Activated T-cell treated with anti-CD3 and anti-CD28 coated beads for 1 hour (primary cell): ENCODE measurements around the gene KCNK7.

Experiments
- DNase-seq: peaks from one replicate; pipeline ENCODE4 v3.0.0-alpha.2; 2020; ENCODE audit warnings: low read depth

Gene KCNK7

DNA sequence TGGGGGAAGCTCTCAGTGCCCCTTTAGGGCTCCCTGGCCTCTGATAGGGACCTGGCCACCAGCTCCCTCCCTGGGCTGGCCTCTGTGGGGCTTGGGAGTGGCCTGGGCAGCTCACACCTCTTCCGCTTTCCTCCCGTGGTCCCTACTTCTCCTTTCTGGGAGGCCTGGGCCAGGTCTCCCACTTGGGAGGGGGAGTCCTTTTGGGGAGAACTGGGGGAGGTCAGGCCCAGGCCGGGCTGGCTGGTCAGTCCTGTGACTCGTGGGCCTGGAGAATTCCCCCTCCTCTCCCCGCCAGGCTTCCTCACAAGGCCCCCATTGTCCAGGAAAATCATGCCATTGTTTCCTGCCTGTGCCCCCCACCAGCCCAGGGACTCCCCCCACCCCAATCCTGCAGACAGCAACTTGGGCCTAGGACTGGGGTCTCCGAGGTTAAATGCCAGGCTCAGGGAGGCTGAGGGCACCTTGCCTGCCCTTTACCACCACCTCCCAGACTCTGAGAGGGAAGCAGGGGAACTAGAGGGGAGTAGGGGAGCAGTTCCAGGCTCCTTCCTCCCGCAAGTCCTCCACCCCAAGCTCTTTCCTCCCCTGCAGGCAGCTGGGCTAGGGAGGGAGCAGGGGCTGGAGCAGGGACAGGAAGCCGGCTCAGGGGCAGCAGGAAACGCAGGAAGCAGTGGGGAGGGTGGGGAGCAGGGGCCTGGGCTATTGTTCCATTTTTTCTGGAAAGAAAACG, 15.6 kb upstream of the KCNK7 start:
- no peak for DNase-seq

DNA sequence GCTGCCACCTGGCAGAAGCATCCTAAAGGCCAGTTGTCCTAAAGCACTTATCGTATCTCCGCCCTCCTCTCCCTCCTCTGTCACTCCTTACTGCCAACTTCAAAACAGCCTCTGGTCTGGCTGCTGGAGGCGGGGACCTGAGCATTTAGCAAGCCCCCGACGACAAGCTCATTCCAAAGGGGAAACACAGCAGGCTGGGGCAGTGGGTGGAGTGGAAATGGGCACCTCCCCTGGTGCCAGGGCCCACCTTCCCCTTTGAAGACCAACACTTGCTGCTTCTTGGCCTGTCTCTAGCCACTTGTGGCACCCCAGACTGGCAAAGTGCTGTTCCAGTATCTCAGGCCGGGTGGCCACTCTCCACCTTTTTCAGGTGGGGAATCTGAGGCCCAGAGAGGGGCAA, 14.8 kb upstream of the KCNK7 start:
- no peak for DNase-seq

DNA sequence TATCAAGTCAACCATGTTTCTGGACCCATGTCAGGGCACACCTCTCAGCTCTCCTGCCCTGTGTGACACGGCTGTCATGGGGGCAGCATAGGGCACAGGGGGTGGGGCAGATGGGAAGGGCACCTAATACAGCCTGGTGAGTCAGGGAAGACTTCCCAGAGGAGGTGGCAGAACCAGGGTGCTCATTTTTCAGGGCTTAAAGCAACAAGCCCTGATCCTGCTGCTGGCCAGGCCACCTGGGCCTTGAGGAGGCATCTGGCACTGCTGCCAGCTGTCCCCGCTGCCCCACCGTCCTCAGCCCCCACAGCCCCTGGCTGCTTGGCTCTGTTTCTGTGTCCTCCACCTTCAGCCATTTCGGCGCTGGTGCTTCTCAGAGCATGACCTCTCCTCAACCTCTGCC, 14.1 kb upstream of the KCNK7 start:
- DNase-seq = no peak

DNA sequence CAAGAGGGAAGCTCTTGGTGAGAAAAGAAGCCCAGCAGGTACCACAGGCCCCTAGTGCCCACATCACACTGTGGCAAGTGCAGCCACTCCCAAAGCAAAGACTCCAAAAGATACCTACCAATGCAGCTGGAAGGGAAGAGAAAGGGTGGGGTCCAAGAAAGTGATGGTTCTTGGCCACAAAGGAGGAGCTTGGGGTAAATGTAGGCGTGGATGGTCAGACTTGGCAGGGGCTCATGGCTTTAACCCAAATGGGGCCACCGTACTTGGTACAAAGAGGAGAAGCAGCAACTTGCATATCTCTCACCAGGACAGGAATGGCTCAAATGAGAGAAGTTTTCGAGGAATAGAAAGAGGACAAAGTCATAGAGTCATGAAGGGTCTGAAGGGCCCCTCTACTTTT, 13.6 kb upstream of the KCNK7 start:
- no peak for DNase-seq

DNA sequence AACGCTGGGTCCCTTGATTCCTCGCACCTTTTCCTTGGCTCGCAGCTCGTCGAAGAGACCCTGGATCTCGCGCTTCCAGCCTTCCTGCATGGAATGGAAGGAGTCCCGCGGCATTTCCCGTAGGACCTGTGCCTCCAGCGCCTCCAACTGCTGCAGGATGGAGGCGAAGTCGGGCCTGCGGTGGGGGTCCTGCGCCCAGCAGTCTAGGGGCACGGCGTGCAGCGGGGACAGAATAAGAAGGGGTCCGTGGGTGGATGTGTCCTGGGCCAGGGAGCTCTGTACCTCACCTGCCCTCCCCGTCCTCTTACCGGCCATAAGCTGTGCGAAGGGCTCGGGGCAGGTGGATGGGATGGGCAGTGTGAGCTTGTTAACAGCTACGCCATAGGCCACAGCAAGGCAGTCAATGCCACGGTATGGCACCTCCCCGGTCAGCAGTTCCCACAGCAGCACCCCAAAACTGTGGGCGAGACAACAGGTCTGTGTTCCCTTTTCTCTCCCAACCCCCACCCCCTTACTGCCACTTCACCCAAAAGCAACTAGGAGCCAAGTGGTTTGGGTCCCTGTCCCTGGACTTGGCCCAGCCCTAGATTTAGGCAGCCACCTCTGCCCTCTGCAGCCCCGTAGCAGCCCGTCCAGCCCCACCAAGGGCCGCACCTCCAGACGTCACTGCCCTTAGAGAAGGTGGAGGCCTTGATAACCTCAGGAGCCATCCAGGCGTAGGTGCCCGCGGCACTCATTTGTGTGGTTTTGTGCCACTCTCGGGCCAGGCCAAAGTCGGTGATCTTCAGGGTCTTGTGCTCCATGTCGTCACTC, 12.2 kb upstream of the KCNK7 start:
- no peak for DNase-seq

DNA sequence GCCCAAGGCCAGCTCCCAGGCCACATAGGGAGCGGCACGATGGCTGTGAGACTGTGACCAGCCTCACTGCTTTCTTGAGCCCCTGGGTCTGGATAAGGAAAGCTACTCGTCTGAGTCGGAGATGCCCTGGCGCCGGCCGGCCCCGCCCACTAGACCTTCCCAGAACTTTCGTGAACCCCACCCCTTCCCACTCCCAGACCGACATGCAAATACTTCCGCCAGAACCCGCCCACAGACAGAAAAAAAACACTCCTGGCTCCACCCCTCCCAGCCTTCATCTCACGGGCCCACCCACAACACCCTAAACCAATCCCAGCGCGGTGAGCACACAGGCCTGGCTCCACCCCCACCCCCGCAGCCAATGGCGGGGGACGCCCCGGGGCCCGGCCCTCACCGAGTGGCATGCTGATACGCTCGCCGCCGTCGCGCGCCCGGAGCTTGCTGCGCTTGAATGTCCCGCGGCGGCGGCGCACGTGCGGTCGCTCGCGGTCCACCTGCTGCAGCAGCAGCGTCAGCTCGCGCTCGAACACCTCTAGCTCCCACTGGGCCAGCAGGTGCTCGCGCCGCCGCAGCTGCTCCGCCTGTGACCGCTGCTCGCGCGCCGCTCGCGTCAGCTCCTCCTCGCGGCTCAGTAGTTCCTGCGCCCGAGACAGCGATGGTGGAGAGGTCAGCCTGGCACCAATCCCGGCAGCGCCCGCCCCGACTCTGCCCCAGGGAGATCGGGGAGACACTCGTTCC, 11.4 kb upstream of the KCNK7 start:
- DNase-seq = no peak

DNA sequence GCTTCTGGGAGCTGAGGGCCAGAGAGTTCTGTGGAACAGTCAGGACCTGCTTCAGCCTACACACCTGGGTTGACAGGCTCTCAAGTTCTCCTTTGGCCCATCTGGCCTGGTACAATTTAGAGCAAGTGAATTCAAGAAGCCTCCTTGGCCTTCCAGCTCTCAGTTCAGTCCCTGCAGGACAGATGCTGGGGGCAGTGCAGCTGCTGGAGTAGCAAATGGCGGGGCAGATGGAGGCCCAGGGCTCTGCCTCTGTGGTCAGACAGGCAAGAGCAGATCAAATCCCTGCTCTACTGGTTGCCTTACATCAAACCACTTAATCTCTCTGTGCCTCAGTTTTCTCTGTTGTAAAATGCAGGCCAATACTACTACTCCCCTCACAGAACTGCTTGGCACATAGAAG, 8.7 kb upstream of the KCNK7 start:
- DNase-seq = no peak

DNA sequence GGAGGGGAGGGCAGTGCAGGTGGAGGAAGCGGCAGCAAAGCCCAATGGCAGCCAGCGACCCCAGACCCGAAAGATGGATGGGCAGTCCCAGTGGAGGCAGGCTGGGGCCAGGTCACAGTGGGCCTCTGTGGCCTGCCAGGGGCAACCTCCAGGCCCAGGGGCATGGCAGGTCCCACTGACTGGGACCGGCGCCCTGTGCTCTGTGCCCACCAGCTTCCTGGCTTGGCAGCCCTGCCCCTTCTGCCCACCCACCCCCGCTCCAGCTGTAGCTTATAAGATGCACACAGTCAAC, 4.3 kb upstream of the KCNK7 start:
- DNase-seq = no peak

DNA sequence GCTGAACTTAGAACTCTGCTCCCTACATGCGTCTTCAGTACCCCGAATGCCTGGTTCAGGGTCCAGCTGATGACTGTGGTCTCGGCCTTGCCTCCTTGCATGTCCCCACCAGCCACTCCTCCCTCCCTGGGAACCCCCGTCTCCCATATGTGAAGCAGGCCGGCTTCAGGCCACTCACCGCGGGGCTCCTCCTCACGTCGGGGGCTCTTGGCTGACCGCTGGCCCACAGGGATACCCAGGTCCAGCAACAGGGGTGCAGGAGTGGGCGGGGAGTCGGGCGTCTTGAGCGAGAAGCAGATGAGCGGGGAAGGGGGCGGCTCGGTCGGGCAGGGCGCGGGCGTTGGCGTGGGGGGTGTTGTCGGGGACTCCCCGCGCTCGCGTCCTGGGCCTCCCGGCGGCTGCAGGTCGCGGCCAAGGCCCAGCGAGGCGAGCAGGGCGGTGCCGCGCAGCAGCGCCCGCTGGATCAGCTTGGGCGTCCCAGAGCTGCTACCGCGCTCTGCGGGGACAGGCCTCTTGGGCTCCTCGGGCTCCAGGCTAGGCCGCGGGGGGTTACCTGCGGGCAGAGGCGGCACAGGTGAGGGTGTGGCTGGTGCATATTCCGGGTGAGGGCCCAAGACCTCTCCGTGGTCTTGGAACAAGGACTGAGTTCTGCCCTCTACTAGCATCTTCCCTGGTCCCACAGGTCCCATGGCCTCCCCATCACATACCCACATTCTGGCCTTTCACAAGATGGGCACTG, 3.8 kb upstream of the KCNK7 start:
- no peak for DNase-seq

DNA sequence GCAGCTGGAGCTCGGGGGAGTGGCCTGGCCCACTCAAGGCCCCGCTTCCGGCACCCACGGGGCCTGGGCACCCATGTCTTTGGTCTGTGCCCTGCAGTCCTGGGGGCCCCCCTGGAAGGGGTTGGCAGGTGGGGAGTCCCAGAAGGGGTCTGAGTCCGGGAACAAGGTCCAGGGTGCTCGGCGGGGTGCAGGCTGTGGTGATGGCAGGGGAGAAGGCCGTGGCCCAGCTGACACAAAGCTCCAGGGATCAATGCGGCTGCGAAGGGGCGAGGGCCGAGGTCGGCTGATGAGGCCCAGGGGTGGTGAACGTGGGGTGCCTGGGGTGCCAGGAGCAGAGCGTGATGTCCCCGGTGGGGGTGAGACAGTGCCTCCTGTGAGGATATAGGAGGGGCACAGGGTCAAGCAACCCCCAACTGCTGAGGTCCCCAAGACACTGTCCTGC, 2.7 kb upstream of the KCNK7 start:
- DNase-seq = no peak

DNA sequence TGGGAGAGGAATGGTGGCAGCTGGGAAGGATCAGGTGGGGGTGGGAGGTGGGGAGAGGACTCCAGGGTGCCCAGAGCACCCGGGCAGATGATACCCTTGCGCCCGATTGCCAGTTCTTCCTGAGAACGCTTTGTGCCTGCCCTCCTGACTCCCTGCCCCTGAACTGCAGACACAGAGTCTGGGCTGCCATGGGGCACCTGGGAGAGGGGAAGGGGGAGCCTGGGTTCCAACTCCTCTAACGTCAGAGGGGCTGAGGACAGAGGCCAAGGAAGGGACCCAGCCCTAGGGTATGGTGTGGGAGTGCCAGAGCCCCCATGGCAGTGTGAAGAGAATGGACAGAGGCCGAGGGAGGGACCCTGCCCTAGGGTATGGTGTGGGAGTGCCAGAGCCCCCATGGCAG, 920 bp upstream of the KCNK7 start:
- no peak for DNase-seq

DNA sequence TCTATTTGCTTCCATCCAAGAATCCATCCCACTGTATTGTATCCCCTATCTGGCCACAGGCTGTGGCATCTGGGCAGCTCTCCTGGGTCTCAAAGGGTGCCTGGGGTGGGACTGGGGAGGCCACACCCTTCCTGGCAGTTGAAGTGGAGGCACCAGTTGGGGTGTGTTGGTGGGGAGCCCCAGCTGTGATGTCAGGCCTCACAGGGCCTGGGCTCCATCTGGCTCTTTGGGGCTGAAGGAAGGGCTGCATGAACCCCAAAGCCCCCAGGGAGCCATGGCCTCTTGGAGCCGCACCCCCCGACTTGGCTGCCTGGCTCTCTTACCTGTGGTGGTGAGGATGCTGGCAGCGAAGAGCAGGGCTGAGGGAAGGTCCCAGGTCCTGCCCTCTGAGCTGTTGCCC, 469 bp downstream of the KCNK7 start:
- DNase-seq = no peak

DNA sequence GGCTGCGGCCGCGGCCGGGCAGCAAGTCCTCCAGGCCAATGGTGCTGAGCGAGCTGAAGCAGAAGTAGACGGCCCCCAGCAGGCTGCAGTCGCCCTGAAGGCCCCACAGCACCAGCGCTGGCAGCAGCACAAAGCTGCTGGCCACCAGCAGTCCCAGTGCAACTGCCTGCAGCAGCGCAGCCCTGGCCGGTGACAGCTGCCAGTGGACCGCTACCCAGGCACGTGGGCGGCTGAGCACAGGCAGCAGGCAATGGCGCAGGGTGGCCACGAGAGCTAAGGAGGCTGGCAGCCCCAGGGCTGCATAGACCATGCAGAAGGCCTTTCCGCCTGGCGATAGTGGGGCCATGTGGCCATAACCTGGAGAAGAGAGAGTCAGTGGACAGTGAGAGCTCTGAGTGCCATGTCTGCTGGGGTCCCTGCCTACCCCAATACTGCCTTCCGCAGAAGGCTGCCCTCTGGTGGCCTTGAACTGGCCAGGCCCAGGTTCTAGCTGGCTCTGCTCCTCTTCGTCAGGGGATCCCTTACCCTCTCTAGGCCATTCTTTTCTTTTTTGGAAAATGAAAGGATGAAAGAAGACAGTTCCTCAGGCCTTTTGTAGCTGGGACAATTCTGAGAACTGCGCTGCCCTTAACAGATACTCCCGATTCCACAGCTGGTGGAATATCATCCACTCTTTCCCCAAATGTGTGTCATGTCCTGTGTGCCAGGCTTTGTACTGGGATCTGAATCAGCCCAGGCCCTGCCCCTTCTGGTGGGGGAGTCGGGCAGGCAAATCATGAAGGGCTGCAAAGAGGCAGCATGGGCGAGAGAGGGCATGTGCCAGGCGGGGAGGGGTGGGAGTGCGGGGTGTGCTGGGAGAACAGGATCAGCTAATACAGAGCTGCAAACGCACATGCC, 1.8 kb downstream of the KCNK7 start:
- DNase-seq = no peak

DNA sequence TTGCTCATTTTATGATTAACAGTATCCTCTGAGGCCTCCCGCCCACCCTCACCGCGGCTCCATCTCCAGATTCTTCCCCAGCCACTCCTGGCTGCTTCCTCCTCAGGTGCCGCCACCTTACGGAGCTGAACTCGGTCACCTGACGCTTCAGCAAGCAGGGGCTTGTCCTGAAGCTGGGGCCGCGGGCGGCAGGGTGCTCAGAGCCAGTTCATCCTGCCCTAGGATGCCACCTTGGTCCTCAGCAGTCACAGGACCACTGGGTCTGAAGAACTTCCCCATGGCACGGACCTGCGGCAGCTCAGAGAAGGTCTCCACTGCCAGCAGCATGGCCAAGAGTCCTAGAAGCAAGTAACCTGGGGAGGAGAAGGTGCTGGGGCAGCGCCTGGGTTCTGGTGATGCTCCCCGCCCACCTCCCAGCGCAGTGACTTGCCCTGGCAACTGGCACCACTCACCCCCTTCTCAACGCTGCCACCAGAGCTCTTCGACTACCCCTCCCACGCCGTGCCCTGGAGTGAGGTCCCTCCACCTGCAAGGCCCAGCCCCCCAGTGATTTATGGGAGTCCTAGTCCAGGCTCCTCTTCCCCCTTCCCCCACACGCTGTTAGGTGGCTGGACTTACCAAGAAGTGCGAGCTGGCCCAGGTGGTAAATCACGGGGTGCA, 2.6 kb downstream of the KCNK7 start:
- DNase-seq = no peak

DNA sequence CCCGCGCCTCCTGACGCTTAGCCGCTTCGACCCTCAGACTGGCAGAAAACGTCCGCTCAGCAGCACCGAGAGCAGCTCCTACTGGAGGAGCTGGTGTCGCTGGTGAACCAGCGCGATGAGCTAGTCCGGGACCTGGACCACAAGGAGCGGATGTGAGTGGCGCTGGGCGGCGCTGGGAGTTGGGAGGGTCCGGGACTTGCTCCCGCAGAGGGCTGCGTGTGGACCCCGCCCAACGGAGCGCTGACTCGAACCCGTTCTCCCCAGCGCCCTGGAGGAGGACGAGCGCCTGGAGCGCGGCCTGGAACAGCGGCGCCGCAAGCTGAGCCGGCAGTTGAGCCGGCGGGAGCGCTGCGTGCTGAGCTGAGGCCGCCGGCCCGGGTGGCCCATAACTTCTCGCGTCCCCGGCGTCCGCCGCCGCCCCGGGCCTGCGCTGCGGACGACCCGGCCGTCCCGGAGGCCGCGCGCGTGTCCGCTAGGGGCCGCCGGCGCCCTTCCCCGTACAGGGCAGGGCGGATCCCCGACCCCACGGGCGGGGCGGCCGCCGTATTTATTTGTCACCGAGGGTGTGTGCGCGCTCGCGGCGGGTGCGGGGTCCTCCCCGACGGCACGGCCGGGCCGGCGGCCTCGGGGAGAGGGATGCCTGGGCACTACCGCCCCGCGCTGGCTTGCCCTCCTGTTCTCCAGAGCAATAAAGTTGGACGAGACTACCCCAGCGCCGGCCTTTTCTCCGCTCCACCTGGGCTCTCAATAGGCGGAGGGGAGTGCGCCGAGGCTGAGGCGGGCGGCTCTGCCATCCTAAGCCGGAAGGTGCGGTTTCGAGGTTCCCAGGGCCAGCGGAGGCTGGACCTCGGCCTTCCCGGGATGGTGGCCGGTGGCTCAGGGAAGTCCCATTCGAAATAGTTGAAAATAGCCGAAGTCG, 3.4 kb downstream of the KCNK7 start:
- no peak for DNase-seq

DNA sequence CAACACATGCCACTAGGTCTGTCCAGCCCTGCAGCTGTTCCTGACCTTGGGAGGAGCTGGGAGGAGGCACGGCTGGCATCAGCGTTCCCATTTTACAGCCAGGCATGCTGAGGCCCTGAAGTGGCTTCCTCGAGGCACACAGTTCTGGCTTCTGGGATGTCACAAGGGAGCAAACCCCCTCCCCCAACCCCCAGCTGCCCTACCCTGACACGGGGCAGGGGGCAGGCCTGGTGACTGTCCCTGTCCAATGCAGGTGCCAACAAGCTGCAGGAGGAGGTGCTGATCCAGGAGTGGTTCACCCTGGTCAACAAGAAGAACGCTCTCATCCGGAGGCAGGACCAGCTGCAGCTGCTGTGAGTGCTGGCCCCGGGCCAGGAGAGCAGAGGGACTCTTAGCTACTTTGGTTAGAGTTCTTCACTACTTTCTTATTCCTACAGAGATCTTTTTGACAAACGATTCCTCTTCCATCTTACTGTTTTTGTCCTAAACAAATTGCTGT, 5.3 kb downstream of the KCNK7 start:
- no peak for DNase-seq

DNA sequence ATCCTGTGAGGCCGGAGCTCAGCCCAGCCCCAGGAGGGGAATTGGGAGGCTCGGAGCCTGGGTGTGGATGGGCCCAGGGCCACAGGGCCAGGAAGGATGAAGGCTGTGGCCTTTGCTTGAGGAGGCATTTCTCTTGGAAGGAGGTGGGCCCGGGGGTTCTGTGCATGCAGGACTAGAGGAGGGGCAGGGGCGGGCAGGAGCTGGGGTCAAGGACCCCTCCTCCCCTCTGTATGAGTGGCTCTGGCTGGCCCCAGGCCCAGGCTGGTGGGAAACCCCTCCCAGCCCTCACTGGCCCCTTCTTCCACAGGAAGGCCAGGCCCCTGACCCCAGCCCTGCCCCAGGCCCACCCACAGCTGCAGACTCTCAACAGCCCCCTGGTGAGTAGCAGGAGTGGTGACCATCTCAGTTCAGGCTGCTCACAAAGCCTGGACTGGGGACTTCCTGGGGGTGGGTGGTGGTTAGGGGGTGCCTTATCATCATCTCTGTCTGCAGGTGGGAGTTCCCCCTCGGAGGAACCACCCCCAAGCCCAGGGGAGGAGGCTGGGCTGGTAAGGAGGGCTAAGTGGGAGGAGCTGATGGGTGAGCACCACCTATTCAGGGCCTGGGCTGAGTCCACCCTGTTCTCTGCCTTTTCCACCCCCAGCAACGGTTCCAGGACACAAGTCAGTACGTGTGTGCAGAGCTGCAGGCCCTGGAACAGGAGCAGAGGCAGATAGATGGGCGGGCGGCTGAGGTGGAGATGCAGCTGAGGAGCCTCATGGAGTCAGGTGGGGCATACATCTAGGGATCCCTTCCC, 6.0 kb downstream of the KCNK7 start:
- DNase-seq = no peak

DNA sequence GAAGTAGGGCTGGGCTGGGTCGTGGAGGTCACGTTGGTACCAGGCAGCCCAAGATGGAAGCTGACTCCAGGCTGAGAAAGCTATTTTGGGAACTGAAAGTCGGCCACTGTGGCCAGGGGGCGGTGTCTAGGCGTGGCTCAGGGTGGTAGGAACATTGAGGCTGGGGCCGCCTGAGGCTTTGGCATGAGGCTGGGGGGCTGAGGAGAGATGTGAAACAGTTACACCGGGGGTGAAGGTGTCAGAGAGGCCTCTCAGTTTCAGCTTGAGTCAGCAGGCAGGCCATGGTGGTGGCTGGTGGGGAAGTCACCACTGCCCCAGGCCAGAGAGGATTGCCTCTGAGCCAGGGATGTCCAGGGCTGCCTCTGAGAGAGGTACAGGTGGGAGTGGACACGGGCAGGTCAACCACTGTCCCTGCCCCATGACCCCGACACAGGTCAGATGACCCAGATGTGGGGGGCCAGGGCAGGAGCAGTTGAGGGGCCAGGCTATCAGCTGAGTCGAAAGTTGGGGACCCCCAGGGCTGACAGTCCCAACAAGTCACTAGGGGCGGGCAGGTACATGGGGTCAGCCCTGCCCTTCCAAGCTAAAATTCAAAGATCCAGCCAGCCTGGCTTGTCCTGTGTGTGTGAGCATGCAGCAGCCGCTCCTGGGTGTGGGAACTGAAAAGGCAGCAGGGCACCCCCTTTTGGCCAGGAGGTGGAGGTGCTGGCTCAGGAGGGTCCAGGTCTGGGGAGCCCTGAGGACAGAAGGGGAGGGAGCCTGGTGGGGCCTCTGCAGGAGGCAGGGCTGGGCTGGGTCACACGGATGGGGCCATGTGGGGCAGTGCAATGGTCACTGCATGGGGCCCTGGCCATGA, 7.2 kb downstream of the KCNK7 start:
- DNase-seq = peak; percentile 61
